GM19328 (cell line): ENCODE data around the gene CCL5.
A peak's percentile ranks its signal among the peaks of the same experiment; 100 is the strongest.

Source experiments
- ATAC-seq: cut with Tn5 transposase; IDR thresholded peaks from one replicate; pipeline ENCODE4 v1.9.1; 2021; ENCODE audit warnings: mild to moderate bottlenecking, moderate library complexity; ENCODE audit not compliant: unreplicated experiment

The CCL5 gene

GRCh38 chr17:35879773-35880654 lies at the start of gene CCL5:
Gene CCL5, minus strand, starts transcription at chr17:35880360.
- peak; percentile 89 for ATAC-seq

- ATAC-seq = no peak
Measured at GRCh38 chr17:35927714-35928113, 47.6 kb upstream of the CCL5 start.

GRCh38 chr17:35923609-35924114 lies 43.5 kb upstream of the CCL5 start:
- ATAC-seq = no peak

GRCh38 chr17:35920229-35920628 lies 40.1 kb upstream of the CCL5 start:
- ATAC-seq = no peak

GRCh38 chr17:35918665-35919064 lies 38.5 kb upstream of the CCL5 start:
- no peak for ATAC-seq

GRCh38 chr17:35917519-35918213 lies 37.5 kb upstream of the CCL5 start:
- ATAC-seq = no peak

- ATAC-seq = no peak
Measured at GRCh38 chr17:35915153-35915964, 35.2 kb upstream of the CCL5 start.

- no peak for ATAC-seq
Measured at GRCh38 chr17:35914354-35914753, 34.2 kb upstream of the CCL5 start.

GRCh38 chr17:35913609-35914008 lies 33.4 kb upstream of the CCL5 start:
- ATAC-seq = no peak

- no peak for ATAC-seq
Measured at GRCh38 chr17:35912942-35913341, 32.8 kb upstream of the CCL5 start.

- no peak for ATAC-seq
Measured at GRCh38 chr17:35912339-35912912, 32.3 kb upstream of the CCL5 start.

GRCh38 chr17:35909408-35909807 lies 29.2 kb upstream of the CCL5 start:
- no peak for ATAC-seq

GRCh38 chr17:35907691-35908090 lies 27.5 kb upstream of the CCL5 start:
- ATAC-seq = no peak

GRCh38 chr17:35906926-35907637 lies 26.9 kb upstream of the CCL5 start:
- ATAC-seq = no peak

- no peak for ATAC-seq
Measured at GRCh38 chr17:35906191-35906925, 26.2 kb upstream of the CCL5 start.

- ATAC-seq = no peak
Measured at GRCh38 chr17:35903451-35903850, 23.3 kb upstream of the CCL5 start.

- ATAC-seq = no peak
Measured at GRCh38 chr17:35901631-35902175, 21.5 kb upstream of the CCL5 start.

GRCh38 chr17:35900708-35901480 lies 20.7 kb upstream of the CCL5 start:
- no peak for ATAC-seq
